Body of pancreas (tissue), 4 donors: ENCODE data around the gene DUSP6.

ENCODE experiments used
- POLR2A ChIP-seq, 3 donors: fragments of 450-650 bp; IDR thresholded peaks; one replicate each; pipeline ENCODE4 v1.6.1; 2016; ENCODE audit warnings: antibody characterized with exemption in 3 of 3, mild to moderate bottlenecking in 2 of 3
- TF ChIP-seq, protein P1 (sequence below), 7 experiments: fragments of 450-650 bp in 4 of 7; fragments of 200-600 bp in 3 of 7; sonication (generic) in 3 of 7; IDR thresholded peaks; one replicate each; pipeline ENCODE4 v1.5.1; 2016 to 2019; ENCODE audit warnings: antibody characterized with exemption in 7 of 7

GRCh38 chr12:89359615-89360014 is 7.3 kb upstream of the DUSP6 start:
- TF ChIP-seq, protein P1, sequence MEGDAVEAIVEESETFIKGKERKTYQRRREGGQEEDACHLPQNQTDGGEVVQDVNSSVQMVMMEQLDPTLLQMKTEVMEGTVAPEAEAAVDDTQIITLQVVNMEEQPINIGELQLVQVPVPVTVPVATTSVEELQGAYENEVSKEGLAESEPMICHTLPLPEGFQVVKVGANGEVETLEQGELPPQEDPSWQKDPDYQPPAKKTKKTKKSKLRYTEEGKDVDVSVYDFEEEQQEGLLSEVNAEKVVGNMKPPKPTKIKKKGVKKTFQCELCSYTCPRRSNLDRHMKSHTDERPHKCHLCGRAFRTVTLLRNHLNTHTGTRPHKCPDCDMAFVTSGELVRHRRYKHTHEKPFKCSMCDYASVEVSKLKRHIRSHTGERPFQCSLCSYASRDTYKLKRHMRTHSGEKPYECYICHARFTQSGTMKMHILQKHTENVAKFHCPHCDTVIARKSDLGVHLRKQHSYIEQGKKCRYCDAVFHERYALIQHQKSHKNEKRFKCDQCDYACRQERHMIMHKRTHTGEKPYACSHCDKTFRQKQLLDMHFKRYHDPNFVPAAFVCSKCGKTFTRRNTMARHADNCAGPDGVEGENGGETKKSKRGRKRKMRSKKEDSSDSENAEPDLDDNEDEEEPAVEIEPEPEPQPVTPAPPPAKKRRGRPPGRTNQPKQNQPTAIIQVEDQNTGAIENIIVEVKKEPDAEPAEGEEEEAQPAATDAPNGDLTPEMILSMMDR (IDR thresholded peaks at IDR 0.05), result no peak
- no peak for TF ChIP-seq POLR2A (IDR thresholded peaks at IDR 0.05)
